Measurements from ENCODE around the gene TIGD4.

DNA sequence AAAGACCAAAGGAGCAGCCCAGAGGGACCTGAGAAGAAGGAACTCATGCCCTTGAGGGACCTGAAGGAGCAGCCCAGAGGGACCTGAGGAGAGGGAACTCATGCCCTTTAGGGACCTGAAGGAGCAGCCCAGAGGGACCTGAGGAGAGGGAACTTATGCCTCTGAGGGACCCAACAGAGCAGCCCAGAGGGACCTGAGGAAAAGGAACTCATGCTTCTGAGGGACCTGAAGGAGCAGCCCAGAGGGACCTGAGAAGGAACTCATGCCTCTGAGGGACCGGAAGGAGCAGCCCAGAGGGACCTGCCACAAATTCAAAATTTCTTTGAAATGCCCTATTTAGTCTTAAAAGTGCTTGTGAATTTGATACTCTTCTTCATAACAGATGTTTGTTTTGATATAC lies 51.2 kb downstream of the TIGD4 start:
- TF ChIP-seq CTCF (IDR thresholded peaks at IDR 0.05) = no peak
- TF ChIP-seq POLR2A (IDR thresholded peaks at IDR 0.05) = no peak

All from Peyer's patch (tissue), 4 donors.